CD4-positive, alpha-beta T cell (primary cell): ENCODE measurements around the gene ADK. TPM values are rescaled to one million over a fixed set of nuclear protein-coding genes. Genes with fewer than 3 reads are reported as not detected.
A peak's percentile ranks its signal among the peaks of the same experiment; 100 is the strongest.

ENCODE experiments used
- ATAC-seq: fragments of 200-7000 bp; cut with Tn5 transposase; one replicate; pipeline ENCODE4 v1.10.0; 2022; ENCODE audit warnings: mild to moderate bottlenecking; ENCODE audit not compliant: poor library complexity
- CTCF ChIA-PET: fragments of 350-600 bp; sonication (Branson Sonifier 250); formaldehyde crosslinking; loops from one replicate; lab custom pipeline; 2021; ENCODE audit warnings: antibody characterized with exemption, inconsistent platforms; lab: Charles Lee
- POLR2A ChIA-PET: fragments of 350-600 bp; sonication (Branson Sonifier 250); formaldehyde crosslinking; loops from one replicate; lab custom pipeline; 2021; ENCODE audit warnings: antibody characterized with exemption, inconsistent platforms; lab: Charles Lee
- DNase-seq, 14 experiments: peaks; one replicate each; pipeline ENCODE4 v3.0.0-alpha.2; 2013 to 2020; ENCODE audit warnings: mixed read lengths in 2 of 14
- H3K27ac ChIP-seq, 2 donors: one replicate each; pipeline versions ENCODE4 v1.5.1 to v1.7.0; 2013; ENCODE audit warnings: low read length in 2 of 2, low read depth in 1 of 2, mild to moderate bottlenecking in 1 of 2
- H3K27me3 ChIP-seq, 2 experiments: 1 replicate in 1 of 2; 2 replicates in 1 of 2; pipeline versions ENCODE4 v1.6.1 to v1.7.0; 2013; ENCODE audit warnings: low read length in 2 of 2, control low read depth in 1 of 2, mild to moderate bottlenecking in 1 of 2, moderate library complexity in 1 of 2; ENCODE audit not compliant: insufficient read depth in 2 of 2, control insufficient read depth in 1 of 2
- H3K36me3 ChIP-seq: one replicate; pipeline ENCODE4 v1.6.1; 2013; ENCODE audit warnings: low read length, control low read depth; ENCODE audit not compliant: insufficient read depth
- H3K4me1 ChIP-seq: one replicate; pipeline ENCODE4 v1.6.1; 2013; ENCODE audit warnings: low read length, control low read depth; ENCODE audit not compliant: insufficient read depth
- H3K4me3 ChIP-seq: one replicate; pipeline ENCODE4 v1.5.1; 2013; ENCODE audit warnings: mild to moderate bottlenecking, low read length, moderate library complexity
- H3K9me3 ChIP-seq, 2 experiments: 1 replicate in 1 of 2; 2 replicates in 1 of 2; pipeline versions ENCODE4 v1.6.1 to v1.7.0; 2013; ENCODE audit warnings: low read length in 2 of 2, mild to moderate bottlenecking in 2 of 2, control low read depth in 1 of 2, moderate library complexity in 1 of 2; ENCODE audit not compliant: control insufficient read depth in 1 of 2, insufficient read depth in 1 of 2
- H3K27ac Mint-ChIP-seq: one replicate; pipeline ENCODE4 v1.8.0; 2020; ENCODE audit warnings: mixed read lengths
- H3K27me3 Mint-ChIP-seq: one replicate; pipeline ENCODE4 v1.8.0; 2021; ENCODE audit warnings: mixed read lengths
- H3K36me3 Mint-ChIP-seq: one replicate; pipeline ENCODE4 v1.8.0; 2021; ENCODE audit warnings: low read depth, mixed read lengths
- H3K4me1 Mint-ChIP-seq: one replicate; pipeline ENCODE4 v1.8.0; 2021; ENCODE audit warnings: low read depth, mixed read lengths
- H3K4me3 Mint-ChIP-seq: one replicate; pipeline ENCODE4 v1.8.0; 2020; ENCODE audit warnings: mild to moderate bottlenecking, mixed read lengths
- H3K9me3 Mint-ChIP-seq: one replicate; pipeline ENCODE4 v1.8.0; 2020; ENCODE audit warnings: mixed read lengths
- intact Hi-C, 2 experiments: fragments of 100-400 bp; cut with DNase I in 1 of 2; cut with micrococcal nuclease in 1 of 2; formaldehyde crosslinking; loops; one replicate each; pipeline versions ENCODE4 v1.15.1 to v1.9.0; 2023 to 2025; cut with DNase I, micrococcal nuclease
- total RNA-seq, 174 experiments: library from RNA in 2 of 174; stranded (reverse) in 2 of 174; gene quantifications; one replicate each; pipeline ENCODE4 v1.2.3 and lab custom pipeline; 2021 to 2026
- TF ChIP-seq, protein P1 (sequence below): fragments of 200-600 bp; IDR thresholded peaks from one replicate; pipeline ENCODE4 v1.8.0; 2022; ENCODE audit warnings: antibody characterized with exemption, mild to moderate bottlenecking

ADK gene
- total RNA-seq, 2 experiments from 2014 or later = 15.3 to 17.6 TPM

DNA sequence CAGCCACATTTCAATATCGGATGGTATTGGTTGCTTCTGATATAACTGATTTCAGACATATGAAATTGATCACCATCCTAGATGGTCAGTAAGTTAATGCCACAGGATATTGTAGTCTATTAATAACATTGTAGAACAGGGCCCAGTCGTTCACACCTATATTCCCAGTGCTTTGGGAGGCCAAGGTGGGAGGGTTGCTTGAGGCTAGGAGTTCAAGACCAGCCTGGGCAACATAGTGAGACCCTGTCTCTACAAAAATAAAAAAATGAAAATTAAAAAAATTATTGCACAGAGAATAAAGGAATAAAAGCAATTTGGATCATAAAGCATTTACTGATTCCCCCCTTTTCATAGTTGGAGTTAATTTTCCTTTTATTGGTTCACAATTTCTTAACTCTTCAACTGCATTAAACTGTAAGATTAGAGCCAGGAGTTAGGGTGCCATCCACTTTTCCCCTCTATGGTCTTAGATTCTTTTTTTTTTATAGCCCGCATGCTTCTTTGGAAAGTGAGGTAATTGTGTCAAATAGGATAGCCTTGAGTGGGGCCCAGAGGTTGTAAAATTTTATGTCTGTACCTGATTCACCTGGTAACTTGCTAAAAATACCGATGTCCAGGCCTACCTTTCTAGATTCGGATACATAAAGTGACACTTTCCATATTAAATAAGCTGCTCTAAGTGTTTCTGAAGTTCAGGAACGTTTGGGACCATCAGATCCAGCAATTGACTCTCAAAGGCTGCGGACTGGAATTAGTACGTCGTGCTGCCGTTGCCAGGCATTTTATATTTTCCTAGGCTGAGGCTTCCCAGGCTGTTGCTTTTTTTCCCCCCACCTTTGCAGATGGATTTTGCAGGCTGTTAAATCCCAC, 24.7 kb downstream of the ADK start:
- Mint-ChIP-seq H3K4me1 (peaks cover 38% of the 10 kb centered on the region), H3K27ac (peak overlapping the region; percentile 98), H3K4me3 (peak overlapping the region; percentile 95), H3K9me3 (no peaks in the 10 kb centered on the region), H3K27me3 (no peaks in the 10 kb centered on the region), H3K36me3 (peaks cover 9% of the 10 kb centered on the region)
- TF ChIP-seq, protein P1, sequence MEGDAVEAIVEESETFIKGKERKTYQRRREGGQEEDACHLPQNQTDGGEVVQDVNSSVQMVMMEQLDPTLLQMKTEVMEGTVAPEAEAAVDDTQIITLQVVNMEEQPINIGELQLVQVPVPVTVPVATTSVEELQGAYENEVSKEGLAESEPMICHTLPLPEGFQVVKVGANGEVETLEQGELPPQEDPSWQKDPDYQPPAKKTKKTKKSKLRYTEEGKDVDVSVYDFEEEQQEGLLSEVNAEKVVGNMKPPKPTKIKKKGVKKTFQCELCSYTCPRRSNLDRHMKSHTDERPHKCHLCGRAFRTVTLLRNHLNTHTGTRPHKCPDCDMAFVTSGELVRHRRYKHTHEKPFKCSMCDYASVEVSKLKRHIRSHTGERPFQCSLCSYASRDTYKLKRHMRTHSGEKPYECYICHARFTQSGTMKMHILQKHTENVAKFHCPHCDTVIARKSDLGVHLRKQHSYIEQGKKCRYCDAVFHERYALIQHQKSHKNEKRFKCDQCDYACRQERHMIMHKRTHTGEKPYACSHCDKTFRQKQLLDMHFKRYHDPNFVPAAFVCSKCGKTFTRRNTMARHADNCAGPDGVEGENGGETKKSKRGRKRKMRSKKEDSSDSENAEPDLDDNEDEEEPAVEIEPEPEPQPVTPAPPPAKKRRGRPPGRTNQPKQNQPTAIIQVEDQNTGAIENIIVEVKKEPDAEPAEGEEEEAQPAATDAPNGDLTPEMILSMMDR = no peak
- Histone ChIP-seq H3K4me3 (peak overlapping the region; percentile 84), H3K4me1 (peaks cover 26% of the 10 kb centered on the region), H3K36me3 (no peaks in the 10 kb centered on the region), H3K27me3 (no peaks in the 10 kb centered on the region), H3K27ac (peak overlapping the region; percentile 84 to 90), H3K9me3 (no peaks in the 10 kb centered on the region)
- ChIA-PET POLR2A (interaction anchor here (0.8 to 4.4 kb wide), 16 partner anchors 8 to 1065 kb away, joined by 3 to 58 read pairs (median 5); partner anchors contain the start of genes ADK, AP3M1, KAT6B and VDAC2), CTCF (interaction anchor here (0.7 to 1.2 kb wide), 2 partner anchors 38 to 1060 kb away, joined by 3 to 4 read pairs; partner anchors contain the start of gene COMTD1)
- DNase-seq (no peak), ATAC-seq (no peak)
- intact Hi-C loops = loop anchor here (1.0 to 10.0 kb wide), 4 partner anchors 19 to 181 kb away; partner anchors contain the start of genes ADK (in 2 of the 2) and VCL (in 1 of the 2)

DNA sequence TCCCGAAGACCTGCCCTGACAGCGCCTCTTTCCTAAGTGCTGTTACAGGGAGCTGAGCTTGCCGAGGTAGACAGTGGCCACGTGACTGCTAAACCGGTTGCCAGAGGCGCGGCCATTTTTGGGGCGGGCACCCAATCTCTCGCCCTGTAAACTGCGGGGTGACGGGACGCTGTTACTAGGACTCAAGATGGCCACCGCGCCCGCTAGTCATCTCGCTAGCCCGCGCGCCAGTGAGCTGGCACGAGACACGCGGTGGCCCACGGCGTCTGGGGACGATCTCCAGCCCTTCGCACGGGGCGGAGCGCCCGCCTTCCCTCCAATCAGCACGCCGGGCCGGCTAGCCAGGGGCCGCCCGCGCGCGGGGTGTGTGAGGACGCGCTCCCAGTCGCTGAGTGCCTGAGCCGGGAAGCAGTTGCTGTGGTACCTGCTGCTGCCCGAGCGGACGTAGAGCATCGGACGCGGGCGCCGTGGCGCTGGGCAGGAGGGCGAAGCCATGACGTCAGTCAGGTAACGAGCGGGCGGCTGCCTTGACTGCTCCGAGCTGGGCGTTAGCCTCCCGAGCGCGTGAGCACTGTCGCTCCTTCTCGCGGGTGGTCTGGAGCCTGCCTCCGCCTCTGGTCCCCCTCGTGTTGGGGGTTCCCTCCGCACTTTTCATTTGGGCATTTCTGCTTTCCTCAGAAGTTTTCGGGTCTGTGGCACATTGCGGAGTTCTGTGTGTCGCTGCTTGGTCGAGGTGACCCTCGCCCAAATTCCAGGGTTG, 25.5 kb downstream of the ADK start:
- Mint-ChIP-seq H3K9me3 (no peaks in the 10 kb centered on the region), H3K36me3 (peaks cover 9% of the 10 kb centered on the region), H3K27me3 (no peaks in the 10 kb centered on the region), H3K27ac (peak overlapping the region; percentile 98), H3K4me1 (peaks cover 47% of the 10 kb centered on the region), H3K4me3 (peak overlapping the region; percentile 95)
- intact Hi-C loops = loop anchor here (1.0 to 10.0 kb wide), 4 partner anchors 18 to 182 kb away; partner anchors contain the start of genes ADK (in 2 of the 2) and VCL (in 1 of the 2)
- POLR2A ChIA-PET = interaction anchor here (0.6 to 4.4 kb wide), 20 partner anchors 9 to 1066 kb away, joined by 3 to 58 read pairs (median 5); partner anchors contain the start of genes ADK, AP3M1, KAT6B and SAMD8
- H3K4me3 ChIP-seq = peak overlapping the region; percentile 84
- DNase-seq (peak; percentile 91 to 99 (median 94)), ATAC-seq (peak; percentile 95)
- no peaks in the 10 kb centered on the region for H3K27me3 ChIP-seq
- peaks cover 26% of the 10 kb centered on the region for H3K4me1 ChIP-seq
- no peaks in the 10 kb centered on the region for H3K9me3 ChIP-seq
- peak overlapping the region; percentile 84 to 90 for H3K27ac ChIP-seq
- no peaks in the 10 kb centered on the region for H3K36me3 ChIP-seq
- CTCF ChIA-PET = interaction anchor here (0.7 to 1.2 kb wide), 3 partner anchors 30 to 1059 kb away, joined by 3 to 4 read pairs (median 3); partner anchors contain the start of gene COMTD1
- TF ChIP-seq, protein P1 = no peak
